Measurements from ENCODE around the gene SLC10A3. TPM values are rescaled to one million over a fixed set of nuclear protein-coding genes. Genes with fewer than 3 reads are reported as not detected.

Gene SLC10A3
- total and polyA plus RNA-seq, 2 donors from 2014 or later: 19.0 to 27.3 TPM

DNA sequence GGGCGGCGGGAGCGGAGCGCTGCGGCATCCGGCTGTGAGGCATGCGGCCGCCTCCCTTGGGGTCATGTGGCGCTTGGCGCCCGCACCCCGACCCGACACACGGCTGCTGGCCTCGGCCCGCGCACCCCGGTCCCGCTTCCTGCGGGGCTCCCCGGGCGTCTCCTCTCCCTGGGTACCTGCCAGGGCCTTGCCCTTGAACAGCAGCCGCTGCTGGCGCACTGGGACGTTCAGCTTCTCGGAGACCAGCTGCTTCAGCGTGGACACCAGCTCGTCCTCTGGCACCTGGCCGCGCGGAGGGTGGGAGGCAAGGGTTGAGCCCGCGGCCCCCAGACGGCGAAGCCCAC is 4.4 kb downstream of the SLC10A3 start:
- TF ChIP-seq, protein P1, sequence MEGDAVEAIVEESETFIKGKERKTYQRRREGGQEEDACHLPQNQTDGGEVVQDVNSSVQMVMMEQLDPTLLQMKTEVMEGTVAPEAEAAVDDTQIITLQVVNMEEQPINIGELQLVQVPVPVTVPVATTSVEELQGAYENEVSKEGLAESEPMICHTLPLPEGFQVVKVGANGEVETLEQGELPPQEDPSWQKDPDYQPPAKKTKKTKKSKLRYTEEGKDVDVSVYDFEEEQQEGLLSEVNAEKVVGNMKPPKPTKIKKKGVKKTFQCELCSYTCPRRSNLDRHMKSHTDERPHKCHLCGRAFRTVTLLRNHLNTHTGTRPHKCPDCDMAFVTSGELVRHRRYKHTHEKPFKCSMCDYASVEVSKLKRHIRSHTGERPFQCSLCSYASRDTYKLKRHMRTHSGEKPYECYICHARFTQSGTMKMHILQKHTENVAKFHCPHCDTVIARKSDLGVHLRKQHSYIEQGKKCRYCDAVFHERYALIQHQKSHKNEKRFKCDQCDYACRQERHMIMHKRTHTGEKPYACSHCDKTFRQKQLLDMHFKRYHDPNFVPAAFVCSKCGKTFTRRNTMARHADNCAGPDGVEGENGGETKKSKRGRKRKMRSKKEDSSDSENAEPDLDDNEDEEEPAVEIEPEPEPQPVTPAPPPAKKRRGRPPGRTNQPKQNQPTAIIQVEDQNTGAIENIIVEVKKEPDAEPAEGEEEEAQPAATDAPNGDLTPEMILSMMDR (IDR thresholded peaks at IDR 0.05; ENCODE audit: borderline replicate concordance, extremely low read depth, insufficient read depth): no peak
- Histone ChIP-seq H3K4me1 (ENCODE audit: control insufficient read depth in 2 of 3, insufficient read depth in 2 of 3, low read depth in 1 of 3, low read length in 3 of 3) (peaks cover 0 to 23% (median 4%) of the 10 kb centered on the region in 3 donors), H3K36me3 (ENCODE audit: control insufficient read depth in 2 of 3, insufficient read depth in 3 of 3, low read length in 3 of 3) (peaks cover 0 to 4% (median 3%) of the 10 kb centered on the region in 3 donors), H3K27ac (ENCODE audit: low read depth in 2 of 2, low read length in 2 of 2) (peak overlapping the region; percentile 22 to 77), H3K9ac (ENCODE audit: low read length in 3 of 3) (peak overlapping the region in 1 of 3 donors; percentile 26), H3K4me3 (ENCODE audit: low read length in 3 of 3) (peak overlapping the region; percentile 6 to 49 (median 48)), H3K27me3 (ENCODE audit: control insufficient read depth, insufficient read depth, low read length) (no peaks in the 10 kb centered on the region), H3K9me3 (ENCODE audit: control insufficient read depth in 2 of 3, insufficient read depth in 1 of 3, low read length in 3 of 3) (no peaks in the 10 kb centered on the region)
- intact Hi-C loops (cut with DNase I): no loop called here
- FAIRE-seq (no peak), DNase-seq (peak in 4 of 5 donors; percentile 9 to 82 (median 46))

DNA sequence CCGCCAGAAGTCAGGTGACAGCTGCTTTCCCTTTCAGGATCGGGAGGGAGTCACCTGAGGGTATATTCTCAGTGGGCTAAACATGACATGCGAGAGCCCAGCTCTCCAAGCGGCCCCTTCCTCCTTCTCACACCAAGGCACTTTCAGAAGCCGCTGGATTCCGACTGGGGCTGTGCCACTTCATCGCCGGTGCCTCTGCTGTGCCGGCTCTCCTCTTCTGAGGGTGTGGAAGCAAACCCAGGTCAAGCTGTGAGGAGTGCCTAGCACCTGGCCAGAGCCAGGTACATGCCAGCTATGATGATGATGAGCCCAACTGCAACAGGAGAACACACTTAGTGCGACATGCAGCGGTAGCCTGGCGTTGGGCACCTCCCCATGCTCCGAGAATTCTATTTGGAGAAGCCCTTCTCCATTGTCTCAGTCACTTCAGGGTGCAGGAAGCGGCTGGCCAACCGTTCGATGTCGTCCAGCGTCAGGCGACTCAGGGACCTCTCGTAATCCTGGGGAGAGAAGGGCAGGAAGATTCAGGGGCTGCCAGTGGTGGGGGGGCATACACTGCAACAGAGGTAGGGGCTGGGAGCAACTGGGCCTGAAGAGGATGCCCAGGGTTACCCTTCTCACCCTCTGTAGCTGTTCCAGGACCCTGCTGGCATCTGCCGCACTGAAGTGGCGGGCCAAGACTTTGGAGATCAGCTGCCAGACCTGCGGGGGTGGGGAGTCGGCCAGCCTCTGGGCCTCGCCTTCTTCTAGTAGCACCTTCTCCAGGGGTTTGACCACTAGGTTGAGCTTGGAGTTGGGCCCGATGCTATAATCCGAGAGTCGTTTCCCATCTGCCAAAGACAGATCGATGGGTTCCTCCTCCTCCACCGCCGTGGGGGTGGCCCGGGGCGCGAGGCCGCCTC is 5.0 kb downstream of the SLC10A3 start:
- Histone ChIP-seq H3K9ac (ENCODE audit: low read length in 3 of 3) (peak overlapping the region in 1 of 3 donors; percentile 26), H3K27ac (ENCODE audit: low read depth in 2 of 2, low read length in 2 of 2) (peak overlapping the region; percentile 22 to 77), H3K4me1 (ENCODE audit: control insufficient read depth in 2 of 3, insufficient read depth in 2 of 3, low read depth in 1 of 3, low read length in 3 of 3) (peaks cover 0 to 23% (median 4%) of the 10 kb centered on the region in 3 donors), H3K4me3 (ENCODE audit: low read length in 3 of 3) (peak overlapping the region in 2 of 3 donors; percentile 48 to 49), H3K9me3 (ENCODE audit: control insufficient read depth in 2 of 3, insufficient read depth in 1 of 3, low read length in 3 of 3) (no peaks in the 10 kb centered on the region), H3K27me3 (ENCODE audit: control insufficient read depth, insufficient read depth, low read length) (no peaks in the 10 kb centered on the region), H3K36me3 (ENCODE audit: control insufficient read depth in 2 of 3, insufficient read depth in 3 of 3, low read length in 3 of 3) (peaks cover 0 to 4% (median 3%) of the 10 kb centered on the region in 3 donors)
- intact Hi-C loops (cut with DNase I): no loop called here
- peak in 2 of 5 donors; percentile 47 to 78 for DNase-seq
- no peak for FAIRE-seq
- TF ChIP-seq, protein P1 (IDR thresholded peaks at IDR 0.05; ENCODE audit: borderline replicate concordance, extremely low read depth, insufficient read depth): no peak

DNA sequence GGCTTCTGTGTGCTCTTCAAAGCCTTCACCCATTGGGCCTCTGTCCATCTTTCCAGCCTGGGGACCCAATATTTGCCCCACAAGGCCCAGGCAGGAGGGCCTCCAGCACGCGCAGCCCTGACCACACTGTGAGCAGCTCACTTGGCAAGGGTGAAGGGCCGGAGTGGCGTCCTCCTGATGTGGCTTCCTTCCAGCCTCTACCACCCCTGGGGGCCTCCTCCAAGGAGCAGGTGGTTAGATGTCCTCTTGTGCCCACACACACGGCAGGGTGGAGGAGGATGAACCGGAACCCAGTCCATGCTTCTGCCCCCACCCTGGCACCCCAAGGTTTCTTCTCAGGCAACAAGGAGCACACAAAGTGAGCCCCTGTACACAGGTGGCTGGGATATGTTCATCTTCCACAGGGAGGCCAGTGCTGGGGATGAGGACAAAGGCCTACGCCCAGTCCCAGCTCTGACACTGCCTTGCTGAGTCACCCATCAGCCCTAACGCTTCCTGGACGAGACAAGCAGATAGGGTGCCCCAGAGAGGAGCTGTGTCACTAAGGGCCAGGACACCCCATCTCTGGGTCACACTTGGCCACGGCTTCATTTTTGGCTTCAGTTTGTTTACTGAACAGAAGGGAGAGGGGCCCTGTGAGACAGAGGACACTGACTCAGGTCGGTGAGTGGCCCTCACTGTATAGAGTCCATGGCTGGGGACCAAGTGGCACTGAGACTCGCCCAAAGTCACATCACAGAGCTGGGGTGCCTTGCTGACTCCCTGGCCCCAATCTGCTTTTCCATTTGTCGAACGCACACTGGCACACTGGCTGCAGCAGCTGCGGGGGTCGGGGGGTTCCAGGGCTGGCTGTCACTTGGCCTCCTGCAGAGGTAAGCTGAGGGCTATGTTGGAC is 5.9 kb downstream of the SLC10A3 start:
- Histone ChIP-seq H3K27ac (ENCODE audit: low read depth in 2 of 2, low read length in 2 of 2) (no peak overlapping the region), H3K9ac (ENCODE audit: low read length in 3 of 3) (no peak overlapping the region), H3K4me3 (ENCODE audit: low read length in 3 of 3) (no peak overlapping the region), H3K36me3 (ENCODE audit: control insufficient read depth in 2 of 3, insufficient read depth in 3 of 3, low read length in 3 of 3) (peaks cover 0 to 4% (median 3%) of the 10 kb centered on the region in 3 donors), H3K27me3 (ENCODE audit: control insufficient read depth, insufficient read depth, low read length) (no peaks in the 10 kb centered on the region), H3K9me3 (ENCODE audit: control insufficient read depth in 2 of 3, insufficient read depth in 1 of 3, low read length in 3 of 3) (no peaks in the 10 kb centered on the region), H3K4me1 (ENCODE audit: control insufficient read depth in 2 of 3, insufficient read depth in 2 of 3, low read depth in 1 of 3, low read length in 3 of 3) (peaks cover 0 to 20% (median 4%) of the 10 kb centered on the region in 3 donors)
- FAIRE-seq (no peak), DNase-seq (no peak)
- intact Hi-C loops (cut with DNase I): no loop called here
- TF ChIP-seq, protein P1 (IDR thresholded peaks at IDR 0.05; ENCODE audit: borderline replicate concordance, extremely low read depth, insufficient read depth): no peak
